Measurements from ENCODE around the gene SLC20A1. TPM values are rescaled to one million over a fixed set of nuclear protein-coding genes. Genes with fewer than 3 reads are reported as not detected.

The SLC20A1 gene
- total RNA-seq, 1 donor, result 32.9 TPM

DNA sequence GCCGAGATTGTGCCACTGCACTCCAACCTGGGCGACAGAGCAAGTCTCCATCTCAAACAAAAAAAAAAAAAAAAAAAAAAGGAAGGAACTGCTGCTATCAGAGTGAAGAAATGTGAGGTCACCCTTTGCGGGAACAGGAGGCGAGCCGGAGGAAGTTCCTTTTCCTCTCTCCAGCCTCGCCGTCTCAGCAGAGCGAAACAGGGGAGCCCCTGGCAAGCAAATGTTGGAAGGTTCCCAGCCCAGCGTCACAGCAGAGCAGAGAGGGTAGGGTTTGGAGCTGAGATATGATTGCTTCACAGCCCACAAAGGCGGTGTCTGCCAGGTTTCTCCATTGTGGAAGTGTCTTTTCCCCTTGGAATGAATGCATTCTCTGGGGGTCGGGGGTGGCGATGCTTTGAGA, 28.5 kb downstream of the SLC20A1 start:
- DNase-seq (ENCODE audit: low read depth in 2 of 3, low spot score in 2 of 3), result peak in 2 of 3 donors; percentile 81 to 87

DNA sequence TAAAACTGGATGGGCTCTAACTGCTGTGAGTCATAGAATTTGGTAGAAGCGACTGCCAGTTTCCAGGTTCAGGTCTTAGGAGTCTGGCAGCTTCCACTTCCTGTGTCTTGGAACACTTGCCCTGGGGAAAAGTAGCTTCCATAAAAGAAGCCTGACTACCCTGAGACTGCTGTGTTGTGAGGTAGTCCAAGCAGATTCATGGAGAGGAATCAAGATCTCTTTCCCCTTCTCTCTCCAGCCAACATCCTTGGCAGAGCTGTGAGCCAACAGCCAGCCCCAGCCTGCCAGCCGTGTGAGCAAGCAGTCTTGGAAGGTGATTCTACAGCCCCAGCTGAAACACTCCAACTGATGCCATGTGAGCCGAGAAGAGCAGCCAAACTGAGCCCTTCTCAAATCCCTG, 33.7 kb downstream of the SLC20A1 start:
- DNase-seq (ENCODE audit: low read depth in 2 of 3, low spot score in 2 of 3), result no peak

DNA sequence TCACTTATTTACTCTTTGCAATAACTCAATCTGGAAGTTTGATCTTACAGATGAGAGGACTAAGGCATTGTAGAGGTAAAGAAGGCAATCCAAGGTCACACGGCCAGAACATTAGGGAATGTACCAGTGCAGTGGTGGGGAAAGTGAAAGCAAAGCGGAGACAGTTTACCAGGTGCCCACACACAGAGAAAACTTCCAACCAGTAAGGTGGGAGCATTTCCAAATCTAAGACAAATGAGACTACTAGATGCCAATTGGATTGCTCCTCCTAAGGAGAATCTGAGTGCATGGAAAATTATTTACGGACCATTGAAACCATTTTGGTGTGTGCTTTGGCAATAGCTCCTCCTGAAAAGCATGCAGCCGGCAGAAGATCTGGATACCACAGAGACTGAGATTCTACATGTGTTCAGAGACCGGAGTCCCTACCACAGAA, 34.9 kb downstream of the SLC20A1 start:
- DNase-seq (ENCODE audit: low read depth in 2 of 3, low spot score in 2 of 3), result no peak

DNA sequence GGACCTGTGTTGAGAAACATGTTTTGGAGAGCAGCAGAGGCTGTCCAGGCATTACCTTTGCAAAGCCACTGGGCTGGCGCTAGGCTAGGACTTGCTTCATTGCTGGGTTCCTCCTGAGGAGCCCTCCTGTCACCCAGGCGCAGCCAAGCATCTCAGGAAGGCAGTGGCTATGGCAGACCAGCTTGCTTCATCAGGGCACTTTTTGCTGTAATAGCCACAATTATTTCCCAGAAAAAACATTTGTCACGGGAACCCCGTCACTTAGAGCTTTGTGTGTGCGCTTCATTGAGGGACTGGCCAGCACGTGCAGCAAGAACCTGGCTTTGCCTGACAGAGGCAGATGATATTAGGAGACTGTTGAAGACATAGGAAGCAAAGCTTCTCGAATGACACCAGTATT, 36.4 kb downstream of the SLC20A1 start:
- no peak for DNase-seq (ENCODE audit: low read depth in 2 of 3, low spot score in 2 of 3)

DNA sequence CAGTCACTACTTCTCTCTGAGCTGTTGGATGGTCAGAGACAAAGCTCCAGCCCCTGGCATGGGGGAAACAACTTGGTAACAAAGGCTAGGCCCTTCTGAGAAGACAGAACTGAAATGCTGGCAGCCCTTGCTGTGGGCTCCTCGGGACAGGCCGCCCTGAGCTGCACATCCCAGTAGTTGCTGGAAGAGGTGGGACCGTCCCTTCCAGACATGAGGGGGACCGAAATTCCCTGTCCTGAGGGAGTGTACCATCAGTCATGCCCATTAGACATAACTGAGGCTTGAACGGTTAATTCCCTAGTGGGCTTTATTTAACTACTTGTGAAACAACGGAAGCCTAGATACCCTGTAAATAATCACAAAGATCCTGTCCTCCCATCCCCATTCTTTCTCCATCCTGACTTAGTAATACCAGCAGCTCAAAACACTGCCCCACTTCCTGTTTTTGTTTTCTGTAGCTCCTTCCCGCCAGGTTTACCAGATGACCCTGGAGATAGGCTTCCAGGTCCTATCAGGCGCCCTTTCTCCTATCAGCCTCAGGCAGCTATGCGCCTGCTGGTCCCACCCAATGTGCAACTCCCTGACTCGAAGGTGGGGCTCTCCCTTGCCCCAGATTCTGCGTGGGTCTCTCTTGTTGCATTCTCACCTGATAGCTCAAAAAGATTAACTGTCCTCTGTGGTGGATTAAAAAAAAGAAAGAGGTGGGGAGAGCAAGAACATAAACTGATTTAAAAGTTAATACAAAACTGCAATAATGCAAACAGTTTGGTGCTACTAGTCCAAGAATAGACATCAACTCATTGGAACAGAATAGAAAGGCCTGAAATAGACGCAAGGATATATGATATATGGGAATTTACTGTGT, 38.0 kb downstream of the SLC20A1 start:
- DNase-seq (ENCODE audit: low read depth in 2 of 3, low spot score in 2 of 3), result no peak

DNA sequence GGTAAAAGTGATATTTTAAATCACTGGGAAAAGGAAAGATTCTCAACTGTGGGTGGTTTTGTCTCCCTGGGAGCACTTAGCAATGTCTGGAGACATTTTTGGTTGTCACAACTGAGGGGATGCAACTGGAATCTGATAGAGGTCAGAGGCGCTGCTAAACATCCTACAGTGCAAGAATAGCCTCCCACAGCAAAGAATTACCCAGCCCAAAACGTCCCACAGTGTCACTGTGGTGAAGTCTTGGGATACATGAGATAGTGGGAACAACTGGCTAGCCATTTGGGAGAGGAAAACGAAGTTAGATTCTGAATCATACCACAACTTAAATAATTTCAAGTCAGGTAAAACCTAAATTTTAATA, 38.7 kb downstream of the SLC20A1 start:
- DNase-seq (ENCODE audit: low read depth in 2 of 3, low spot score in 2 of 3), result no peak

DNA sequence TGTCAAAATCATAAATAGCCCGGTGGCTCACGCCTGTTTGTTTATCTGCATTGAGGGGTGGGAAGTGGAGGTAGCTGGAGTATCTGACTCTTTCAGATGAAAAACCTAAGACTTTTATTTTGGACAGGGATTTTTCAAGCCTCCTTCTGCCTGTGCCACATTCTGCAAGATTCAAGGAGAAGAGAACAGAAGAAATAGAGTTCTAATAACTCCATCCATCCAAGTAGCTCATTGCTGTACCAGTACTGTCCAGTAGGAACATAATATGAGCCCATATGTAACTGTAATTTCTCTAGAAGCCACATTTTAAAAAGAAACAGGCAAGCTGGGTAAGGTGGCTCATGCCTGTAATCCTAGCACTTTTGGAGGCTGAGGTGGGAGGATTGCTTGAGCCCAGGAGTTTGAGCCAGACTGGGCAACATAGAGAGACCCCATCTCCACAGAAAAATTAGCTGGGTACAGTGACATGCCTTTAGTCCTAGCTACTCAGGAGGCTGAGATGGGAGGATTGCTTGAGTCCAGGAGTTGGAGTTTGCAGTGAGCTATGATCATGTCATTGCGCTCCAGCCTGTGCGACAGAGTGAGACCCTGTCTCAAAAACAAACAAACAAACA, 39.6 kb downstream of the SLC20A1 start:
- no peak for DNase-seq (ENCODE audit: low read depth in 2 of 3, low spot score in 2 of 3)

DNA sequence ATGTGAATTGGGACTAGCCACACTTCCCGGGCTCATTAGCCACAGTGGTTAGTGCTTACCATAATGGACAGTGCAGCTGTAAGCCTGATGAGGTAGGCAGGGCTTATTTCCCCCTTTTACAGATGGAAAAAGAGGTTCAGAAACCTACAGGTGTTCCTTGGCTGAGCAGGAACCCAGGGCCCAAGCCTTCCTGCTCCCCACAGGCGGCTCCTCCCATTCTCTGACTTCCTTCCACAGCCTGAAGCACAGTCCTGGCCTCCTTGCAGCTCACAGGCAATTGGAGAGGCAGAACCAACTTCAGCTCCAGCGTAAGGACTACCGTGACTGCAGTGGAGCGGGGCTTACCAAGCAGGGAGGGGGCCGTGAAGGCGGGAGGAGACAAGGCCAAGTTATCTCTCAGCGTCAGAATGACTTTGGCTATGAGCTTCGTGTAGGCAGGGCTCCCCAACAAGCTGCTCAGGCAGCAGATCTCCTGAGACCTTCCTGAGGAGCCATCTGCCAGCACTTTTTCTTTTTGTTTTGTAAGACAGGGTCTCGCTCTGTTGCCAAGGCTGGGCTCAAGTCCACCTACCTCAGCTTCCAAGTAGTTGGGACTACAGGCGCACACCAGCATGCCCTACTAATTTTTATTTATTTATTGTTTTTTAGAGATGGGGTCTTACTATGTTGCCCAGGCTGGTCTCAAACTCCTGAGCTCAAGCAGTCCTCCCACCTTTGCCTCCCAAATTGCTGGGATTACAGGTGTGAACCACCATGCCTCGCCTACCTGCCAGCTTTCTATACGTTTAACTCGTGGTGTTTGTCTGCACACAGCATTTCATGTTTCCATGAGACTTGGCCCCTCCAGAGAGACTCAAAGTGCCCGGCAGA, 40.8 kb downstream of the SLC20A1 start:
- no peak for DNase-seq (ENCODE audit: low read depth in 2 of 3, low spot score in 2 of 3)

DNA sequence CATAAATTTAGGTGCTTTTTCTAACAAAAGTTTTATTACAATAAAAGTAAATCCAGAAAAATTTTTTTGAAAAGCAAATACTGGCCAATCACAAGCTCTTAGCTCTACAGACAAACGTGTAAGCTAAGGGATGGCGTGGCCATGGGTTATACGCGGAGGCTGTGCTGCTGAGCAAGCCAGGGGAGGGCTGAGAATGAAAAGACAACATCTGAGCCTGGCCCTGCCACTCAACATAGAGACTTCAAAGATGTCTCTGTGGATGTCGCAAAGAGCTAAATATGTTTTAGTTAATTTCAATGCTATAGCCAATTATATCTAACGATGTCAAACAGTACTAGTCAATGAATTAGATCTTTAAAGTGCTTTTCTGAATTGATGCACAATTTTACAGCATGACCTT, 41.8 kb downstream of the SLC20A1 start:
- no peak for DNase-seq (ENCODE audit: low read depth in 2 of 3, low spot score in 2 of 3)

DNA sequence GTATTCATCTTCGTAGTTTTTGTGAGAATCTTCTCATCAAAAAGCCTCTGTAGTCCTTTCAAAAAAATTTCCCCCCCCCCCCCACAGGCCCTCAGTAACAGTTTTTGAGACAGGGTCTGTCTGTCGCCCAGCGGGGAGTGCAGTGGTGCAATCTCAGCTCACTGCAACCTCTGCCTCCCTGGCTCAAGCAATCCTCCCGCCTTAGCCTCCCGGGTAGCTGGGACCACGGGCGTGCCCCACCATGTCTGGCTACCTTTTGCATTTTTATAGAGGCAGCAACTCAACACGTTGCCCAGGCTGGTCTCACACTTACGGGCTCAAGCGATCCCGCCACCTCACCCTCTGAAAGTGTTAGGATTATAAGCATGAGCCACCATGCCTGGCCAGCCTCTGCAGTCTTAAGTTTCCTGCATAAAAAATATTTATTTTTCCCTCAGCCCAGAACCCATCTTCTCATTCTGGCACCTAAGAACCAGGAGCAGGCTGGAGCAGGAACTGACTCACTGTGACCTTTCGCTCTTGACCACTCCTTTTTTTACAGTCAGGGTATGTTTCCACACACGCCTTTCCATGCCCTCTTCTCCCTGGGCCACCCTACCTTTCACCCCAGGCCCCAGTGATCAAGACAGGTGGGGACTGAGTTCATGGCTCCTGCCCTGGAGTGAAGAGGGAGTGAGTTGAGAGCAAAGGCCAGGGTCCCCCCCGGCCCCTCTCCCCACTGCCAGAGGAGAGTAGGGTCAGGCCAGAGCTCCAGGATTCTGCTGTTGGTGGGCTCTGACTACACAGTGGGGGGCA, 42.5 kb downstream of the SLC20A1 start:
- no peak for DNase-seq (ENCODE audit: low read depth in 2 of 3, low spot score in 2 of 3)

DNA sequence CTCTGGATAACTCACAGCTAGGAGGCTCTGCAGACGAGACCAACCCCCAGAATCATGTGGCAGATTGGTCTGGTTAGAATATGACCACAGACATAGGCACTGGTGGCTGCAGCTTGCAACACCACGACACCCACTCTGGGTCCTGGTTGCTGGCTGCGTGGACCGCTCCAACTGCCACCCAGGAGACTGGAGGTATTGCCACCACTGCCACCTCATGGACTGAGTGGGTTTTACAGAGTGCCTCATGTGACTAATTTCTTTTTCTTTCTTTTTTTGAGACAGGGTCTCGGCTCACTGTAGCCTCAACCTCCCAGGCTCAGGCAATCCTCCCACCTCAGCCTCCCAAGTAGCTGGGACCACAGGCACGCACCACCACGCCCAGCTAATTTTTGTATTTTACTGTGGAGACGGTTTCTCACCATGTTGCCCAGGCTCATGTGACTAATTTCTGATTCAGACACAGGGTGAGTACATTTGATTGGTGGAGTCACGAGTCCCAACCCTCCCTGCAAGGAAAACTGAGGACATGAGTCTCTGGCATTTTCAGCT, 45.2 kb downstream of the SLC20A1 start:
- DNase-seq (ENCODE audit: low read depth in 2 of 3, low spot score in 2 of 3), result peak; percentile 31 to 85 (median 80)

DNA sequence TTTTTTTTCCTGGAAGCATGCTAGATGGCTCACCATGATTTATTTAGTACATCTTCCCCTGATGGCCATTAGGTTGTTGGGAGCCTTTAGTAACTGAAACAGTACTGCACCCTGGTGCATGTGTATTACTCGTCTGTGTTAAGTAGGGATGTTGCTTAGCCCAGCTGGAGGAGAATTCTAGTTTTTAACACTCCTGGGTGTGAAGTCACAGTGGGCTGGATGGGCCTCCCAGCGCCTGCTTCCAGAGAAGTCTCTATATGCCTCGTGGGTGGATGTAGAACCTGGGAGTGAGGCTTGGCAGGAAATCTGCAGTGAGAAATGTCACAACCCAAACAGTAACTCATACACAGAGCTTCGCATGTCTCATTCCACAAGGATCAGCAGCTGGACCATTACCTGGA, 46.1 kb downstream of the SLC20A1 start:
- DNase-seq (ENCODE audit: low read depth in 2 of 3, low spot score in 2 of 3), result no peak

DNA sequence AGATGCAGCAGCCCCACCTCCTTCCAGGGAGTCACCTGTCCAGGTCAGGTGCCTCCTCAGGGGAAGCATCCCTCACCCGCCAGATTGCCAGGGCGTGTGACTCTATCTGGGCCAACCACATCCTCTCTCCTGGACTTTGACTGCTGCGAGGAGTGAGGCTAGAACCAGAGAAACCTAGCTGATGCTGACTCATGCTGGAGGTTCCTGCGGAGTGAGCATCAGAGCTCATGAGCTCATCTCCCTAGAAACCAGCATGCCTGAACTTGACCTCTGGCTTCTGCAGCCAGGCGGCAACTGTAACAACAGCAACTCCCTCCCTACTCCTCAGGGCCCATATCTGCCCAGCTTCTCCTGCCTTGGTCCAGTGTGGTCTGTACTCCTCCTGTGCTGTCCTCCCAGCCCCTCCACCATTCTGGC, 46.8 kb downstream of the SLC20A1 start:
- DNase-seq (ENCODE audit: low read depth in 2 of 3, low spot score in 2 of 3), result peak in 2 of 3 donors; percentile 80 to 84

DNA sequence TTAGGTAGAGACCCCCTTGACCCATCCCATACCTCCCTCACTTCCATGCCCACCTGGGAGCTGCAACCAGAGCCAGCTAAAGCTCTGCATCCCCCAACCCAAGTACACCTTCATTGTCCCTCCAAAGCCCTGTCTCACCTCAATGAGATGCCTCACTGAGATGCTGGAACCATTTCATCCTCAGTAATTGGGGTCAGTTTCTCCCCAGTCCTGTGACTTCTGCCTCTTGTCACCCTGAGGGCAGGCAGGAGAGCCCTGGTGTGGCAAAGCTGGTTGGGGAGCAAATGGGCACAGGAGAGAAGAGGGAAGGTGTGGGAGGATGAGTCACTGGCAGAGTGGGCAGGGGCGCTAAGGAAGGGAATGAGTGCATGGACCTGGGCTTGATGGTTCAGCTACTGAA, 47.2 kb downstream of the SLC20A1 start:
- no peak for DNase-seq (ENCODE audit: low read depth in 2 of 3, low spot score in 2 of 3)

DNA sequence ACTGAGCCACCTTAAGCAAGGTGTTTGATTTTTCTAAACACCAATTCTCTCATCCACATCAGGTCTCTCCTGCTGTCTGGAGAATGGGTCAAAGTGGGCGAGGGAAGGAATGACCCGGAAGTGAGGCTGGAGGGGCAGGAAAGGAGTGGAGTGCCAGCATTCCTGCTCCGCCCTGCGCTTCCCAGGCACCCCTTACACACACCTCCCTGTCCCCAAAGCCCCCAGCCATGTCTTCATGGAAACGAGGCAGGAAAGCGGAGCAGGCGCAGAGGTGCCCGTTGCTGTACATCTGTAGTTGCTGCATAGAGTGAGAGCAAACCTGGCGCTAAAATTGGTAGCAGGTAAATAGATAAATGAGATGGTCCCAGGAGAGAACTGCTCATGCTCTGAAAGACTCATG, 47.9 kb downstream of the SLC20A1 start:
- no peak for DNase-seq (ENCODE audit: low read depth in 2 of 3, low spot score in 2 of 3)

DNA sequence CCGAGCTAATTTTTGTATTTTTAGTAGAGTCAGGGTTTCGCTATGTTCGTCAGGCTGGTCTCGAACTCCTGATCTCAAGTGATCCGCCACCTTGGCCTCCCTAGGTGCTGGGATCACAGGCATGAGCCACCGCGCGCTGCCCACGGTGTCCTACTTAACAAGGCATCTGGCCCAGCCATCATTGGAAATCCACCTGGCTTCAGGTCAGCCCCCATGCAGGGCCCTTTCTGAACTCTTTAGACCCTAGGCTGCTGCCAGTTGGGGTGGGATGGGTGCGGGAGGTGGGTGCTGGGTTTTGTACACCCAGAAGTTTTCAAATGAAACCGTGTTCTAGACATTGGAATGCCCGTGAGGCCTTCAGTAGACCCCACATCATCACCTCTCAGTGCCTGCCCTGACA, 48.4 kb downstream of the SLC20A1 start:
- no peak for DNase-seq (ENCODE audit: low read depth in 2 of 3, low spot score in 2 of 3)

DNA sequence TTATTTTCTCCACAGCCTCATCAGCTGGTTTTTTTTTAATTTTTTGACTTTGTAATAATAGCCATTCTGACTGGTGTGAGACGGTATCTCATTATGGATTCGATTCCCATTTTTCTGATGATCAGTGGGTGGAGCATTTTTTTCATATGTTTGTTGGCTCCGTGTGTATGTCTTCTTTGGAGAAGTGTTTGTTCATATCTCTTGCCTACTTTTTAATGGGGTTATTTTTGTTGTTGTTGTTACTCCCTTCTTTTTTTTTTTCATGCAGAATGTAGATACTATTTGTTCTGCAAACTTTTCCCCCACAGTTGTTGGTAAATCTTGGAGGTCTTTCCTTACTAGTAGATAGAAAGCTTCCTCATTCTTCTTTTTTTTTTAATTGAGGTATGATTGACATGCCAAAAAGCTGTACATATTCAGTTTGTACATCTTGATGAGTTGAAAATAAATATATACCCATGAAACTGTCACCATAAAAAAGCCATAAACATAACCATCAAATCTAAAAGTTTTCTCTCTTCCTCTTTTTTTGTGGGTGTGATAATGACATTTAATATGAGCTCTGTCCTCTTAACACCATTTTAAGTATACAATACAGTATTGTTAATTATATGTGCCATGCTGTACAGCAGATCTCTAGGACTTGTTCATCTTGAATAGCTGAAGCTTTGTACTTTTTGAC, 53.2 kb downstream of the SLC20A1 start:
- DNase-seq (ENCODE audit: low read depth in 2 of 3, low spot score in 2 of 3), result peak in 1 of 3 donors; percentile 39

DNA sequence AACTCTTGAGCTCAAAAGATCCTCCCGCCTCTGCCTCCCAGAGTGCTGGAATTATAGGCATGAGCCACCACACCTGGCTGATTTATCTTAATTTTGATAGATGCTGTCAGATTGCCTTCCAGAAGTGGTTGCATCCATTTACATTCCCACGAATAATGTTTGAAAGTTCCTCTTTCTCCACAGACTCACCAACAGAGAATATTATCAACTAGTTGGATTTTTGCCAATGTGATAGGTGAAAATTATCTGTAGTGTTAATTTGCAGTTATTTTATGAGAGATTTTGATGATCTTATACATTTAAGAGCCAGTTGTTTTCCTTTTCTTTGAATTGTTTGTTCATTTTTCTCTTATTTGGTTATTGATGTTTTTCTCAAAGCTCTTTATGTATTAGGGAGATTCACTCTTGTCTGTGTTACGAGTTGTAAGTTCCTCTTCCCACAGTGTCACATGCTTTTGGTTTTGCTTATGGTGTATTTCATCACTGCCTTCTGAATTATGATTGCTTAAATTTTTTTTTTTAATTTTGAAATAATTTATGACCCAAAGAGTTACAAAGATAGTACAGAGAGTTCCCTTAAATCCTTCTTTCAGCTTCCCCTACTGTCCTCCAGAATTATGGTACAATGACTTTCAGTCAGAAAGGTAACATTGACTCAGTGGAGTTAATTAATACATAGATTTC, 54.4 kb downstream of the SLC20A1 start:
- peak in 2 of 3 donors; percentile 59 to 74 for DNase-seq (ENCODE audit: low read depth in 2 of 3, low spot score in 2 of 3)

DNA sequence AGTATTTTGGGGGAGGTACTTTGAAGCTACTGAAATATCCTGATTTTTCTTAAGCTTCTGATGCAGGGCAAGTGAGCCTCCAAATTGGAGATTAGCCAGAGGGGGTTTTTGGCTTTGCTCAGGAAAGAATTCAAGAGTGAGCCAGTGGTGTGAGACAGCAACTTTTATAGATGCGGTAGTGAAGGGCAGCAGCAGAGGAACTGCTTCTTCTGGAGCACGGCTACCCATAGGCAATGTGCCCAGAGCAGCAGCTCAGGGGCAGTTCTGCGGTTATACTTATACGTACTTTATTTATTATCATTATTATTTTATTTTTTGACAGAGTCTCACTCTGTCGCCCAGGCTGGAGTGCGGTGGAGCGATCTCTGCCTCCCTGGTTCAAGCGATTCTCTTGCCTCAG, 55.3 kb downstream of the SLC20A1 start:
- peak in 2 of 3 donors; percentile 65 to 68 for DNase-seq (ENCODE audit: low read depth in 2 of 3, low spot score in 2 of 3)
